ENCODE data around the gene DAO.

- TF ChIP-seq OSR1 (CRISPR knock-in tag; IDR thresholded peaks at IDR 0.05): no peak
- TF ChIP-seq CSDC2 (CRISPR knock-in tag; IDR thresholded peaks at IDR 0.05): no peak
- TF ChIP-seq ZFP30 (CRISPR knock-in tag; IDR thresholded peaks at IDR 0.05): no peak
- no peak for TF ChIP-seq SNAI2 (CRISPR knock-in tag; IDR thresholded peaks at IDR 0.05)
Measured at GRCh38 chr12:108853426-108853825, 26.5 kb upstream of the DAO start.

Data from SK-N-SH treated with all-trans-retinoic acid at 6 μM for 48 hours (cell line).